Activated CD8-positive, alpha-beta memory T cell treated with anti-CD3 and anti-CD28 coated beads, Interleukin-2, amount 50 U/mL, for 1 hour (primary cell): ENCODE measurements around the gene FAM193B.

Source experiments
- DNase-seq: peaks from one replicate; pipeline ENCODE4 v3.0.0-alpha.2; 2020; ENCODE audit errors: extremely low read depth

FAM193B gene

GRCh38 chr5:177554474-177555111 is at the start of gene FAM193B:
Gene FAM193B (minus strand): TSS chr5:177554563. CDS start chr5:177554458, 105 bp downstream.
- peak; percentile 79 for DNase-seq

- DNase-seq = no peak
Measured at GRCh38 chr5:177604116-177604521, 49.8 kb upstream of the FAM193B start.

GRCh38 chr5:177603631-177604030 is 49.3 kb upstream of the FAM193B start:
- no peak for DNase-seq

- no peak for DNase-seq
Measured at GRCh38 chr5:177602458-177602830, 48.1 kb upstream of the FAM193B start.

- DNase-seq = no peak
Measured at GRCh38 chr5:177601577-177602457, 47.5 kb upstream of the FAM193B start.

GRCh38 chr5:177601126-177601525 is 46.8 kb upstream of the FAM193B start:
- no peak for DNase-seq

- no peak for DNase-seq
Measured at GRCh38 chr5:177600508-177601018, 46.2 kb upstream of the FAM193B start.

GRCh38 chr5:177599731-177600507 is 45.6 kb upstream of the FAM193B start, which contains the start of gene B4GALT7:
Gene B4GALT7 (plus strand): TSS chr5:177600132. CDS start chr5:177600211, 79 bp downstream.
- DNase-seq = peak; percentile 53

- no peak for DNase-seq
Measured at GRCh38 chr5:177598477-177598876, 44.1 kb upstream of the FAM193B start.

- no peak for DNase-seq
Measured at GRCh38 chr5:177596775-177597238, 42.4 kb upstream of the FAM193B start.

GRCh38 chr5:177595991-177596774 is 41.8 kb upstream of the FAM193B start:
- DNase-seq = no peak

GRCh38 chr5:177595026-177595585 is 40.7 kb upstream of the FAM193B start:
- DNase-seq = no peak

- no peak for DNase-seq
Measured at GRCh38 chr5:177594071-177594470, 39.7 kb upstream of the FAM193B start.

GRCh38 chr5:177593511-177593910 is 39.1 kb upstream of the FAM193B start:
- DNase-seq = no peak

- no peak for DNase-seq
Measured at GRCh38 chr5:177592905-177593304, 38.5 kb upstream of the FAM193B start.

- peak; percentile 56 for DNase-seq
Measured at GRCh38 chr5:177592010-177592834, 37.9 kb upstream of the FAM193B start, which contains the start of gene TMED9. Gene TMED9 (plus strand): TSS chr5:177592203. CDS start chr5:177592215, 12 bp downstream.

- DNase-seq = no peak
Measured at GRCh38 chr5:177591690-177592009, 37.3 kb upstream of the FAM193B start.

- DNase-seq = no peak
Measured at GRCh38 chr5:177590406-177590805, 36.0 kb upstream of the FAM193B start.

GRCh38 chr5:177588413-177588909 is 34.1 kb upstream of the FAM193B start:
- DNase-seq = no peak

- no peak for DNase-seq
Measured at GRCh38 chr5:177578316-177578715, 24.0 kb upstream of the FAM193B start.
